Naive thymus-derived CD8-positive, alpha-beta T cell (primary cell): ENCODE data around the gene ATP5F1C. TPM values are rescaled to one million over a fixed set of nuclear protein-coding genes. Genes with fewer than 3 reads are reported as not detected.
"Not testable (repeated sequence)": the region's sequence is repeated elsewhere in the genome, so short reads cannot be mapped to it uniquely, and the experiment has no call there.

Experiments
- ATAC-seq, 2 donors: fragments of 150-1000 bp; cut with Tn5 transposase in 1 of 2; sonication (Bioruptor Pico), chemical (Tn5 transposase) in 1 of 2; 1 replicate in 1 of 2; 2 replicates in 1 of 2; pipeline ENCODE4 v1.10.0; 2021; ENCODE audit warnings: mild to moderate bottlenecking in 2 of 2, moderate library complexity in 2 of 2
- POLR2A ChIA-PET: fragments of 350-600 bp; sonication (Branson Sonifier 250); formaldehyde crosslinking; loops from one replicate; lab custom pipeline; 2021; ENCODE audit warnings: antibody characterized with exemption; lab: Charles Lee
- DNase-seq, 10 donors: peaks; one replicate each; pipeline versions ENCODE4 v3.0.0 to v3.0.0-alpha.2; 2020 to 2022
- H3K27ac Mint-ChIP-seq, 10 donors: one replicate each; pipeline ENCODE4 v1.8.0; 2020 to 2022; ENCODE audit warnings: mild to moderate bottlenecking in 10 of 10, mixed read lengths in 10 of 10, moderate library complexity in 4 of 10, inconsistent platforms in 1 of 10
- H3K27me3 Mint-ChIP-seq, 5 donors: one replicate each; pipeline ENCODE4 v1.8.0; 2021 to 2022; ENCODE audit warnings: mixed read lengths in 5 of 5
- H3K36me3 Mint-ChIP-seq, 3 donors: one replicate each; pipeline ENCODE4 v1.8.0; 2020 to 2022; ENCODE audit warnings: mixed read lengths in 3 of 3, mild to moderate bottlenecking in 2 of 3, inconsistent platforms in 1 of 3
- H3K4me1 Mint-ChIP-seq, 4 donors: one replicate each; pipeline ENCODE4 v1.8.0; 2021 to 2022; ENCODE audit warnings: mixed read lengths in 4 of 4
- H3K4me3 Mint-ChIP-seq, 10 donors: one replicate each; pipeline ENCODE4 v1.8.0; 2020 to 2022; ENCODE audit warnings: mild to moderate bottlenecking in 10 of 10, mixed read lengths in 10 of 10, moderate library complexity in 6 of 10, inconsistent platforms in 1 of 10
- H3K9me3 Mint-ChIP-seq, 9 donors: one replicate each; pipeline ENCODE4 v1.8.0; 2020 to 2022; ENCODE audit warnings: mixed read lengths in 9 of 9, mild to moderate bottlenecking in 3 of 9, inconsistent platforms in 1 of 9, moderate library complexity in 1 of 9
- polyA plus RNA-seq, 3 donors: library from polyadenylated mRNA; unstranded; fragments of 300-500 nt; fragmentation: Illumina TruSeq; gene quantifications; one replicate each; pipeline ENCODE4 v1.2.3, GENCODE V29; 2021
- total RNA-seq, 8 experiments: library from RNA in 2 of 8; stranded (reverse) in 2 of 8; gene quantifications; one replicate each; pipeline ENCODE4 v1.2.3 and lab custom pipeline; 2021 to 2026

The ATP5F1C gene
- total and polyA plus RNA-seq, 5 experiments from 2014 or later = 159 to 486 (median 338) TPM

- POLR2A ChIA-PET = no interaction called here
- Mint-ChIP-seq H3K9me3 (no peaks in the 10 kb centered on the region), H3K27me3 (no peaks in the 10 kb centered on the region), H3K4me3 (no peak overlapping the region), H3K27ac (no peak overlapping the region), H3K36me3 (peaks cover 0 to 93% (median 21%) of the 10 kb centered on the region in 3 donors), H3K4me1 (peaks cover 0 to 7% (median 0%) of the 10 kb centered on the region in 4 donors)
- ATAC-seq (no peak), DNase-seq (no peak)
Observed at GRCh38 chr10:7802606-7803005, 14.6 kb downstream of the ATP5F1C start.

GRCh38 chr10:7804216-7804615 is 16.2 kb downstream of the ATP5F1C start:
- POLR2A ChIA-PET = no interaction called here
- H3K4me1 Mint-ChIP-seq = peaks cover 0 to 7% (median 0%) of the 10 kb centered on the region in 4 donors
- H3K27ac Mint-ChIP-seq = peak overlapping the region in 3 of 10 donors; percentile 3 to 71 (median 19)
- ATAC-seq (no peak), DNase-seq (no peak)
- H3K36me3 Mint-ChIP-seq = peaks cover 0 to 84% (median 25%) of the 10 kb centered on the region in 3 donors
- no peak overlapping the region for H3K4me3 Mint-ChIP-seq
- H3K27me3 Mint-ChIP-seq = no peaks in the 10 kb centered on the region
- H3K9me3 Mint-ChIP-seq = no peaks in the 10 kb centered on the region

GRCh38 chr10:7804741-7805140 is 16.8 kb downstream of the ATP5F1C start:
- H3K27ac Mint-ChIP-seq = peak overlapping the region in 1 of 10 donors; percentile 71
- POLR2A ChIA-PET = interaction anchor here (0.5 to 1.1 kb wide), 2 partner anchors 17 to 30 kb away, joined by 3 to 4 read pairs; partner anchors contain the start of genes ATP5F1C and KIN
- no peak for ATAC-seq
- no peaks in the 10 kb centered on the region for H3K27me3 Mint-ChIP-seq
- H3K4me1 Mint-ChIP-seq = peaks cover 0 to 7% (median 0%) of the 10 kb centered on the region in 4 donors
- H3K9me3 Mint-ChIP-seq = no peaks in the 10 kb centered on the region
- H3K4me3 Mint-ChIP-seq = no peak overlapping the region
- H3K36me3 Mint-ChIP-seq = peaks cover 0 to 81% (median 21%) of the 10 kb centered on the region in 3 donors
- DNase-seq = no peak

GRCh38 chr10:7808686-7809267 is 20.8 kb downstream of the ATP5F1C start:
- DNase-seq = no peak
- Mint-ChIP-seq H3K4me1 (peaks cover 0 to 6% (median 2%) of the 10 kb centered on the region in 4 donors), H3K27me3 (no peaks in the 10 kb centered on the region), H3K4me3 (no peak overlapping the region), H3K36me3 (peaks cover 0 to 44% (median 6%) of the 10 kb centered on the region in 3 donors), H3K27ac (peak overlapping the region in 2 of 10 donors; percentile 72 to 83), H3K9me3 (no peaks in the 10 kb centered on the region)
- POLR2A ChIA-PET = interaction anchor here (0.7 to 1.3 kb wide), 3 partner anchors 9 to 21 kb away, joined by 3 to 9 read pairs (median 4); partner anchors contain the start of genes ATP5F1C and KIN
- ATAC-seq = no peak

- peaks cover 0 to 6% (median 1%) of the 10 kb centered on the region in 4 donors for H3K4me1 Mint-ChIP-seq
- H3K27ac Mint-ChIP-seq = peak overlapping the region in 4 of 10 donors; percentile 20 to 80 (median 28)
- ATAC-seq (no peak), DNase-seq (no peak)
- H3K27me3 Mint-ChIP-seq = peaks cover 0 to 3% (median 0%) of the 10 kb centered on the region in 5 donors
- no peaks in the 10 kb centered on the region for H3K9me3 Mint-ChIP-seq
- H3K36me3 Mint-ChIP-seq = peaks cover 0 to 27% (median 3%) of the 10 kb centered on the region in 3 donors
- POLR2A ChIA-PET = no interaction called here
- no peak overlapping the region for H3K4me3 Mint-ChIP-seq
Observed at GRCh38 chr10:7810443-7810842, 22.5 kb downstream of the ATP5F1C start.

GRCh38 chr10:7811000-7811399 is 23.0 kb downstream of the ATP5F1C start:
- Mint-ChIP-seq H3K4me1 (peaks cover 0 to 6% (median 1%) of the 10 kb centered on the region in 4 donors), H3K9me3 (no peaks in the 10 kb centered on the region), H3K27ac (peak overlapping the region in 4 of 10 donors; percentile 4 to 34 (median 24)), H3K4me3 (no peak overlapping the region), H3K27me3 (peaks cover 0 to 3% (median 0%) of the 10 kb centered on the region in 5 donors), H3K36me3 (peaks cover 0 to 22% (median 3%) of the 10 kb centered on the region in 3 donors)
- DNase-seq (no peak), ATAC-seq (no peak)
- POLR2A ChIA-PET = no interaction called here

GRCh38 chr10:7811743-7812142 is 23.8 kb downstream of the ATP5F1C start:
- H3K4me1 Mint-ChIP-seq, H3K4me3 Mint-ChIP-seq, DNase-seq, H3K9me3 Mint-ChIP-seq, ATAC-seq, POLR2A ChIA-PET, H3K27me3 Mint-ChIP-seq: not testable (repeated sequence)
- Mint-ChIP-seq H3K27ac (peak overlapping the region in 5 of 10 donors; percentile 20 to 64 (median 37)), H3K36me3 (peaks cover 0 to 17% (median 3%) of the 10 kb centered on the region in 3 donors)

- POLR2A ChIA-PET = interaction anchor here (1.7 kb wide), 1 partner anchor 25 kb away, joined by 5 read pairs; the partner anchor contains the start of genes ATP5F1C and KIN
- Mint-ChIP-seq H3K27me3 (peaks cover 0 to 3% (median 0%) of the 10 kb centered on the region in 5 donors), H3K27ac (no peak overlapping the region), H3K36me3 (peaks cover 0 to 3% (median 0%) of the 10 kb centered on the region in 3 donors), H3K4me1 (peaks cover 8 to 20% (median 15%) of the 10 kb centered on the region in 4 donors), H3K9me3 (no peaks in the 10 kb centered on the region), H3K4me3 (no peak overlapping the region)
- DNase-seq (no peak), ATAC-seq (no peak)
Observed at GRCh38 chr10:7813481-7813880, 25.5 kb downstream of the ATP5F1C start.

- ATAC-seq = no peak
- Mint-ChIP-seq H3K4me1 (peaks cover 19 to 50% (median 44%) of the 10 kb centered on the region in 4 donors), H3K4me3 (peak overlapping the region; percentile 93 to 99 (median 97)), H3K27me3 (peaks cover 0 to 3% (median 0%) of the 10 kb centered on the region in 5 donors), H3K9me3 (no peaks in the 10 kb centered on the region), H3K27ac (peak overlapping the region; percentile 88 to 98 (median 94)), H3K36me3 (peaks cover 0 to 14% (median 0%) of the 10 kb centered on the region in 3 donors)
- DNase-seq = no peak
- POLR2A ChIA-PET = interaction anchor here (1.0 to 6.7 kb wide), 9 partner anchors 8 to 1279 kb away, joined by 3 to 89 read pairs (median 4); partner anchors contain the start of genes ATP5F1C, KIN and SFMBT2
Observed at GRCh38 chr10:7817576-7817975, 29.6 kb downstream of the ATP5F1C start.

- ATAC-seq = peak in 1 of 2 donors; percentile 39
- no peaks in the 10 kb centered on the region for H3K9me3 Mint-ChIP-seq
Observed at GRCh38 chr10:7817984-7818294, 30.0 kb downstream of the ATP5F1C start.

GRCh38 chr10:7818295-7819120 is 30.5 kb downstream of the ATP5F1C start, which contains the start of gene TAF3:
TSS of gene TAF3 (plus strand) at chr10:7818505. CDS start at chr10:7818710, 205 bp downstream.
- peak within 1 kb of the TSS; percentile 93 to 99 (median 97) for H3K4me3 Mint-ChIP-seq
- peak; percentile 84 to 94 (median 92) for DNase-seq
- H3K36me3 Mint-ChIP-seq = peaks cover 0 to 19% (median 0%) of the 10 kb centered on the region in 3 donors
- POLR2A ChIA-PET = interaction anchor here (0.6 to 6.7 kb wide), 11 partner anchors 9 to 1278 kb away, joined by 3 to 89 read pairs (median 4); partner anchors contain the start of genes ATP5F1C, KIN and SFMBT2
- ATAC-seq = peak; percentile 88 to 92
- H3K27me3 Mint-ChIP-seq = peaks cover 0 to 3% (median 0%) of the 10 kb centered on the region in 5 donors
- peak within 1 kb of the TSS; percentile 88 to 98 (median 94) for H3K27ac Mint-ChIP-seq
- H3K4me1 Mint-ChIP-seq = peaks cover 18 to 50% (median 44%) of the 10 kb centered on the region in 4 donors
- H3K9me3 Mint-ChIP-seq = no peaks in the 10 kb centered on the region

More at GRCh38 chr10:7817984-7818294, 30.0 kb downstream of the ATP5F1C start:
- Mint-ChIP-seq H3K36me3 (peaks cover 0 to 15% (median 0%) of the 10 kb centered on the region in 3 donors), H3K27ac (peak overlapping the region; percentile 88 to 98 (median 94)), H3K4me3 (peak overlapping the region; percentile 93 to 99 (median 97)), H3K4me1 (peaks cover 19 to 50% (median 44%) of the 10 kb centered on the region in 4 donors), H3K27me3 (peaks cover 0 to 3% (median 0%) of the 10 kb centered on the region in 5 donors)
- no peak for DNase-seq
- POLR2A ChIA-PET = interaction anchor here (0.6 to 6.7 kb wide), 10 partner anchors 9 to 1278 kb away, joined by 3 to 89 read pairs (median 4); partner anchors contain the start of genes ATP5F1C, KIN and SFMBT2

- H3K4me1 Mint-ChIP-seq = peaks cover 18 to 50% (median 44%) of the 10 kb centered on the region in 4 donors
- POLR2A ChIA-PET = interaction anchor here (0.6 to 6.7 kb wide), 3 partner anchors 21 to 31 kb away, joined by 4 to 89 read pairs (median 6); partner anchors contain the start of genes ATP5F1C and KIN
- ATAC-seq = peak in 1 of 2 donors; percentile 6
Observed at GRCh38 chr10:7819121-7819460, 31.1 kb downstream of the ATP5F1C start.

More at GRCh38 chr10:7819121-7819460, 31.1 kb downstream of the ATP5F1C start:
- Mint-ChIP-seq H3K9me3 (no peaks in the 10 kb centered on the region), H3K27ac (peak overlapping the region; percentile 85 to 98 (median 94)), H3K27me3 (peaks cover 0 to 3% (median 0%) of the 10 kb centered on the region in 5 donors), H3K4me3 (peak overlapping the region; percentile 93 to 99 (median 97)), H3K36me3 (peaks cover 0 to 23% (median 0%) of the 10 kb centered on the region in 3 donors)
- DNase-seq = peak in 3 of 10 donors; percentile 5 to 9 (median 6)
